Effector memory CD8-positive, alpha-beta T cell (primary cell): Measurements from ENCODE around the gene SWAP70.

ENCODE experiments used
- ATAC-seq: fragments of 150-1000 bp; cut with Tn5 transposase; replicated peaks from 2 replicates; pipeline ENCODE4 v1.10.0; 2021; ENCODE audit warnings: mild to moderate bottlenecking, moderate library complexity
- DNase-seq, 3 experiments: peaks; one replicate each; pipeline ENCODE4 v3.0.0; 2021
- H3K27ac Mint-ChIP-seq, 2 donors: one replicate each; pipeline ENCODE4 v1.8.0; 2022; ENCODE audit warnings: mild to moderate bottlenecking in 2 of 2, mixed read lengths in 2 of 2, moderate library complexity in 2 of 2
- H3K27me3 Mint-ChIP-seq, 2 donors: one replicate each; pipeline ENCODE4 v1.8.0; 2022; ENCODE audit warnings: mixed read lengths in 2 of 2
- H3K36me3 Mint-ChIP-seq: one replicate; pipeline ENCODE4 v1.8.0; 2022; ENCODE audit warnings: mild to moderate bottlenecking, moderate library complexity, mixed read lengths; ENCODE audit not compliant: insufficient read depth
- H3K4me1 Mint-ChIP-seq, 2 donors: one replicate each; pipeline ENCODE4 v1.8.0; 2022; ENCODE audit warnings: low read depth in 2 of 2, mixed read lengths in 2 of 2
- H3K4me3 Mint-ChIP-seq, 2 donors: one replicate each; pipeline ENCODE4 v1.8.0; 2022; ENCODE audit warnings: mild to moderate bottlenecking in 2 of 2, mixed read lengths in 2 of 2, moderate library complexity in 2 of 2
- H3K9me3 Mint-ChIP-seq, 2 donors: one replicate each; pipeline ENCODE4 v1.8.0; 2022; ENCODE audit warnings: mixed read lengths in 2 of 2

SWAP70 gene

GRCh38 chr11:9799886-9800285 is 136.0 kb downstream of the SWAP70 start:
- Mint-ChIP-seq H3K9me3 (no peaks in the 10 kb centered on the region), H3K27me3 (no peaks in the 10 kb centered on the region), H3K4me3 (no peak overlapping the region), H3K4me1 (no peaks in the 10 kb centered on the region), H3K36me3 (peaks cover 3% of the 10 kb centered on the region), H3K27ac (no peak overlapping the region)
- ATAC-seq, result no peak
- no peak for DNase-seq

GRCh38 chr11:9802291-9802861 is 138.5 kb downstream of the SWAP70 start:
- H3K4me1 Mint-ChIP-seq, result no peaks in the 10 kb centered on the region
- H3K27ac Mint-ChIP-seq, result no peak overlapping the region
- peaks cover 9% of the 10 kb centered on the region for H3K36me3 Mint-ChIP-seq
- DNase-seq (no peak), ATAC-seq (no peak)
- no peaks in the 10 kb centered on the region for H3K27me3 Mint-ChIP-seq
- no peak overlapping the region for H3K4me3 Mint-ChIP-seq
- no peaks in the 10 kb centered on the region for H3K9me3 Mint-ChIP-seq
